Endodermal cell (in vitro differentiated cells): Measurements from ENCODE around the gene ATP2B2. TPM values are rescaled to one million over a fixed set of nuclear protein-coding genes. Genes with fewer than 3 reads are reported as not detected.

Experiments
- DNase-seq: peaks from one replicate; pipeline ENCODE4 v3.0.0-alpha.2; 2017
- H3K27ac ChIP-seq: 2 replicates; pipeline ENCODE4 v1.5.1; 2013; ENCODE audit warnings: mild to moderate bottlenecking, low read depth, low read length, moderate library complexity
- H3K27me3 ChIP-seq: 2 replicates; pipeline ENCODE4 v1.6.1; 2013; ENCODE audit warnings: mild to moderate bottlenecking, low read length, moderate library complexity; ENCODE audit not compliant: insufficient read depth, control insufficient read depth, poor library complexity, severe bottlenecking
- H3K36me3 ChIP-seq: 2 replicates; pipeline ENCODE4 v1.7.0; 2013; ENCODE audit warnings: mild to moderate bottlenecking, low read length, moderate library complexity; ENCODE audit not compliant: control insufficient read depth, insufficient read depth
- H3K4me1 ChIP-seq: one replicate; pipeline ENCODE4 v1.7.0; 2013; ENCODE audit warnings: low read length; ENCODE audit not compliant: control insufficient read depth, insufficient read depth
- H3K4me3 ChIP-seq: 2 replicates; pipeline ENCODE4 v1.5.1; 2013; ENCODE audit warnings: mild to moderate bottlenecking, low read length, moderate library complexity
- H3K9ac ChIP-seq: 2 replicates; pipeline ENCODE4 v1.6.1; 2013; ENCODE audit warnings: mild to moderate bottlenecking, low read length, moderate library complexity; ENCODE audit not compliant: poor library complexity, severe bottlenecking; ENCODE audit errors: extremely low read depth
- H3K9me3 ChIP-seq: 2 replicates; pipeline ENCODE4 v1.6.1; 2013; ENCODE audit warnings: mild to moderate bottlenecking, low read length, moderate library complexity; ENCODE audit not compliant: control insufficient read depth
- H3K27ac Mint-ChIP-seq: 2 replicates; pipeline ENCODE4 v1.8.0; 2020; ENCODE audit warnings: mixed read lengths
- H3K27me3 Mint-ChIP-seq: 2 replicates; pipeline ENCODE4 v1.8.0; 2021; ENCODE audit warnings: mild to moderate bottlenecking, mixed read lengths; ENCODE audit not compliant: insufficient read depth
- H3K36me3 Mint-ChIP-seq: 2 replicates; pipeline ENCODE4 v1.8.0; 2020; ENCODE audit warnings: low read depth, mixed read lengths
- H3K4me1 Mint-ChIP-seq: 2 replicates; pipeline ENCODE4 v1.8.0; 2020; ENCODE audit warnings: mixed read lengths
- H3K4me3 Mint-ChIP-seq: 2 replicates; pipeline ENCODE4 v1.8.0; 2020; ENCODE audit warnings: mild to moderate bottlenecking, moderate library complexity, mixed read lengths
- H3K9me3 Mint-ChIP-seq: 2 replicates; pipeline ENCODE4 v1.8.0; 2020; ENCODE audit warnings: mild to moderate bottlenecking, mixed read lengths
- CTCF ChIP-seq: fragments of 200-600 bp; sonication (generic); conservative IDR thresholded peaks from 2 replicates; pipeline ENCODE4 v1.5.0; 2021; ENCODE audit warnings: antibody characterized with exemption, mild to moderate bottlenecking
- WGBS, 2 experiments: methylation state at CpG; one replicate each; pipeline versions ENCODE4 v1.1.5 to v1.1.7; 2013; ENCODE audit warnings: missing lambda C conversion rate in 2 of 2, mixed read lengths in 1 of 2; ENCODE audit not compliant: insufficient coverage in 1 of 2, insufficient read length in 1 of 2; 5-methylcytosine and 5-hydroxymethylcytosine counted together
- total RNA-seq, 2 donors: library from RNA; stranded (reverse); fragmentation: NEBNext Ultra II Directional in 1 of 2; extraction: Animal tissue kit (Norgen Biotek cat#: 25700) in 1 of 2; gene quantifications; 2 replicates in 1 of 2; 3 replicates in 1 of 2; pipeline ENCODE4 v1.2.1, GENCODE V29; 2021

ATP2B2 gene
- total RNA-seq, 2 donors from 2014 or later: 0.09 TPM; not detected in 1

GRCh38 chr3:10404377-10404776, 101.0 kb downstream of the ATP2B2 start:
- H3K4me3 Mint-ChIP-seq: no peak overlapping the region
- H3K36me3 ChIP-seq: no peaks in the 10 kb centered on the region
- H3K4me1 Mint-ChIP-seq: peaks cover 14% of the 10 kb centered on the region
- H3K4me3 ChIP-seq: no peak overlapping the region
- H3K4me1 ChIP-seq: peaks cover 5% of the 10 kb centered on the region
- 92 to 94% methylated on average over 4 of the region's 4 CpGs for WGBS, 2 experiments
- no peaks in the 10 kb centered on the region for H3K36me3 Mint-ChIP-seq
- no peaks in the 10 kb centered on the region for H3K9me3 Mint-ChIP-seq
- H3K27ac Mint-ChIP-seq: no peak overlapping the region
- TF ChIP-seq CTCF: no peak
- H3K9me3 ChIP-seq: no peaks in the 10 kb centered on the region
- no peak for DNase-seq
- no peaks in the 10 kb centered on the region for H3K27me3 Mint-ChIP-seq
- H3K9ac ChIP-seq: no peak overlapping the region
- no peaks in the 10 kb centered on the region for H3K27me3 ChIP-seq
- no peak overlapping the region for H3K27ac ChIP-seq

DNA sequence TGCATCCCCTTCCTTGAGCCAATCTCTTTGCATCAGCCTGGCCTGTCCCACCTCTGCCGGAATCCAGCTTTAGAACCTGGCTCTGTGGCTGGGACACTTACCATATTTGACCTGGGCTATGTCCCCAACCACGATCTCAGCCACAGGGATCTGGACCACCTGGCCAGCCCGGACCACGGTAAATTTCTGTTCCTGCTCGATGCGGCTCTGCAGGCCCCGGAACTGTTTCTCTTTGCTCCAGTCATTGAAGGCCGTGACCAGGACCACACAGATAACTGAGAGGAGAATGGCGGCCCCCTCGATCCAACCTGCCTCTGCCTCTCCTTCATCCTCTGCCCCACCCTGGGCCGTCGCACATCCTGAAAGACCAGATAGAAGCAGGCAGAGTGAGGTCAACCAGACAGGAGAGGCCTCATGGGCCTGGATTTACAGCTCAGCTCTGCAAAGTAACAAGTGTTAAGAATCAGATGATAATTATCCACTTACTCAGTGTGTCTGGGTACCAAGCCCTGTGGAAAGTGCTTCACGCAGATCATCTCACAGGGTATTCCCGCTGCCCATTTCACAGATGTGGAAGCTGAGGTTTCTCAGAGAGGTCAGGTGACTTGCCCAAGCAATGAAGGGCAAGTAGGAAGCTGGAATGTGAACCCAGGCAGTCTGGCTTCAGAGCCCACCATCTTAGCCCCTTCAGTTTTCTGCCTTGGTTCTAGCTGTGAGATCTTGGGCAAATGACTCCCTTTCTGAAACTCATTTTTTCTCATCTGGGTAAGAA, 103.2 kb downstream of the ATP2B2 start:
- no peak overlapping the region for H3K27ac ChIP-seq
- H3K36me3 ChIP-seq: no peaks in the 10 kb centered on the region
- DNase-seq: no peak
- H3K9ac ChIP-seq: no peak overlapping the region
- 95 to 98% methylated on average over 5 to 14 of the region's 14 CpGs for WGBS, 2 experiments
- no peak for TF ChIP-seq CTCF
- no peak overlapping the region for H3K4me3 ChIP-seq
- Mint-ChIP-seq H3K4me3 (no peak overlapping the region), H3K27me3 (no peaks in the 10 kb centered on the region), H3K27ac (no peak overlapping the region), H3K9me3 (no peaks in the 10 kb centered on the region), H3K4me1 (peaks cover 16% of the 10 kb centered on the region), H3K36me3 (no peaks in the 10 kb centered on the region)
- H3K4me1 ChIP-seq: peaks cover 5% of the 10 kb centered on the region
- H3K9me3 ChIP-seq: no peaks in the 10 kb centered on the region
- H3K27me3 ChIP-seq: no peaks in the 10 kb centered on the region

DNA sequence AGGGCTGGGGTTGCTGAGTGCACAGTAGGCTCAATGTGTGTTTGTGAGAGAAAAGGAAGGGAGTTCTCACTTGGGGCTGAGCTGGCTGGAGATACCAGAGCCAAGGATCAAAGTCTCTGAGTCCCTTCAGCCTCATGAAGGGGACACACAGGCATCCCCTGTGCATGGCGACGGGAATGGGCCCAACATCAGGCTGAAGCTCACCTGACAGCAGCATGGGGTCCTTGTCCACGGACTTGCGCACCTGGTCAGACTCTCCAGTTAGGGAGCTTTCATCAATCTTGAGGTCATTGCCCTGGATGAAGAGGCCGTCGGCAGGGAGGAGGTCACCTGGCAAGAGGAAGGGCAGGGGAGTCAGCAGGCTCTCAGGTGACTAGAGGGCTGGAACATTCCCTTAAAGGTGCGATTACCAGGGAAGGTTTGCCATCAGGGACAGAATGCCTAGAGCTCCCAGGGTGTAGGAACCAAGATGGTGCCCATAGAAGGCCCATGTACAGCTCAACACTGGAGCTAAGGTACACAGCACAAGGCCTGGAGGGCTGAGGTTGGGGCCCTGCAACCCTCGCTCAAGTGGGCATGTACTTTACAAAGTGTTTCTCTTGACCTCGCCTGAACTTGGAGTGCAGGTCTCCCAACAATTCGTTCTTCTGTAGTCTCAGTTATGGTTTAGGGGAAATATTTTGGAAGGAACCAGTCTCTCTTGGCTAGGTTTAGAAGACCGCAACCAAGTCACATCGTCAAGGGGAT, 104.5 kb downstream of the ATP2B2 start:
- H3K9me3 ChIP-seq: no peaks in the 10 kb centered on the region
- no peak overlapping the region for H3K9ac ChIP-seq
- Mint-ChIP-seq H3K9me3 (no peaks in the 10 kb centered on the region), H3K4me3 (no peak overlapping the region), H3K27ac (peak overlapping the region; percentile 80), H3K4me1 (peaks cover 16% of the 10 kb centered on the region), H3K36me3 (no peaks in the 10 kb centered on the region), H3K27me3 (no peaks in the 10 kb centered on the region)
- H3K27ac ChIP-seq: no peak overlapping the region
- H3K4me3 ChIP-seq: no peak overlapping the region
- TF ChIP-seq CTCF: no peak
- H3K4me1 ChIP-seq: peaks cover 5% of the 10 kb centered on the region
- H3K27me3 ChIP-seq: no peaks in the 10 kb centered on the region
- 92% methylated on average over 7 to 12 of the region's 12 CpGs for WGBS, 2 experiments
- H3K36me3 ChIP-seq: no peaks in the 10 kb centered on the region
- no peak for DNase-seq
